ENCODE measurements around the gene GAN.
A peak's percentile ranks its signal among the peaks of the same experiment; 100 is the strongest.

Gene GAN, protein sequence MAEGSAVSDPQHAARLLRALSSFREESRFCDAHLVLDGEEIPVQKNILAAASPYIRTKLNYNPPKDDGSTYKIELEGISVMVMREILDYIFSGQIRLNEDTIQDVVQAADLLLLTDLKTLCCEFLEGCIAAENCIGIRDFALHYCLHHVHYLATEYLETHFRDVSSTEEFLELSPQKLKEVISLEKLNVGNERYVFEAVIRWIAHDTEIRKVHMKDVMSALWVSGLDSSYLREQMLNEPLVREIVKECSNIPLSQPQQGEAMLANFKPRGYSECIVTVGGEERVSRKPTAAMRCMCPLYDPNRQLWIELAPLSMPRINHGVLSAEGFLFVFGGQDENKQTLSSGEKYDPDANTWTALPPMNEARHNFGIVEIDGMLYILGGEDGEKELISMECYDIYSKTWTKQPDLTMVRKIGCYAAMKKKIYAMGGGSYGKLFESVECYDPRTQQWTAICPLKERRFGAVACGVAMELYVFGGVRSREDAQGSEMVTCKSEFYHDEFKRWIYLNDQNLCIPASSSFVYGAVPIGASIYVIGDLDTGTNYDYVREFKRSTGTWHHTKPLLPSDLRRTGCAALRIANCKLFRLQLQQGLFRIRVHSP

DNA sequence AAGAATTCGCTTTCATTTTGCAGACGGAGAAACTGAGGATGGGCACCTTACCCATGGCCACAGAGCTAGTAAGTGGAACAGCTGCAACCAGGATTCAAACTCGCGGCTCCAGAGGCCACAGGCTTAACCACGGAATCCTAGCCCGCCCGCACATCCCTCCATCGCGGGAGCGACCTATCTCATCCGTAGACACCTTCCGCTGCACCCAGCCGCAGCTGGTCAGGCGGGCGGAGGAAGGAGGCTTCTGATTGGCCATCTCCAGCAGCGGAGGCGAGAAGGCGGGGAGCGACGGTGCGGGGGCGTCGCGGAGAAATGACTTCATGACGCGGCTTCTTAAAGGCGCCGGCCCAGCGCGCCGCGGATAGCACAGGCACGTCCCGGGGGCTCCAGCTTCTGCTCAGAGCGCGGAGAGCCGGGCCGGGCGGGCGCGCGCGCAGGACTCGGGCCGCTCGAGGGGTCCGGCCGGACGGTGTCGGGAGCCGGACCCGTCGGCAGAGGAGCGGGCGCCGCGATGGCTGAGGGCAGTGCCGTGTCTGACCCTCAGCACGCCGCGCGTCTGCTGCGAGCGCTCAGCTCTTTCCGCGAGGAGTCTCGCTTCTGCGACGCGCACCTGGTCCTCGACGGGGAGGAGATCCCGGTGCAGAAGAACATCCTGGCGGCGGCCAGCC lies at the start of gene GAN:
Gene GAN, plus strand, starts transcription at position 360 of the 668 bp plus-strand sequence. Its CDS starts 152 bp downstream, at position 512.
- FAIRE-seq = no peak
- DNase-seq (ENCODE audit: low spot score) = peak; percentile 97

DNA sequence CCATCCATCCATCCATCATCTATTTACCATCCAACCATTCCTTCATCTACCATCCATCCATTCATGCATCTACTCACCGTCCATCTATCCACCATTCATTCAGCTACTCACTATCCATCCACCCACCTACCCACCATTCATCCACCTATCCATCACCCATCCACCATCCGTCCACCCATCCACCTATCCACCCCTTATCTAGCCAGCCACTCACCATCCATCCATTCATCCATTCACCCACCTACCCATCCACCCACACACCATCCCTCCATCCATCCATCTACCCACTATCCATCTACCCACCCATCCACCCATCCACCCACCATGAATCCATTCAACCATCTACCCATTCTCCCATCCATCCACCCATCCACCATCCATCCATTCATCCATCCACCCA lies 49.7 kb upstream of the GAN start:
- DNase-seq (ENCODE audit: low spot score) = no peak
- FAIRE-seq = no peak

DNA sequence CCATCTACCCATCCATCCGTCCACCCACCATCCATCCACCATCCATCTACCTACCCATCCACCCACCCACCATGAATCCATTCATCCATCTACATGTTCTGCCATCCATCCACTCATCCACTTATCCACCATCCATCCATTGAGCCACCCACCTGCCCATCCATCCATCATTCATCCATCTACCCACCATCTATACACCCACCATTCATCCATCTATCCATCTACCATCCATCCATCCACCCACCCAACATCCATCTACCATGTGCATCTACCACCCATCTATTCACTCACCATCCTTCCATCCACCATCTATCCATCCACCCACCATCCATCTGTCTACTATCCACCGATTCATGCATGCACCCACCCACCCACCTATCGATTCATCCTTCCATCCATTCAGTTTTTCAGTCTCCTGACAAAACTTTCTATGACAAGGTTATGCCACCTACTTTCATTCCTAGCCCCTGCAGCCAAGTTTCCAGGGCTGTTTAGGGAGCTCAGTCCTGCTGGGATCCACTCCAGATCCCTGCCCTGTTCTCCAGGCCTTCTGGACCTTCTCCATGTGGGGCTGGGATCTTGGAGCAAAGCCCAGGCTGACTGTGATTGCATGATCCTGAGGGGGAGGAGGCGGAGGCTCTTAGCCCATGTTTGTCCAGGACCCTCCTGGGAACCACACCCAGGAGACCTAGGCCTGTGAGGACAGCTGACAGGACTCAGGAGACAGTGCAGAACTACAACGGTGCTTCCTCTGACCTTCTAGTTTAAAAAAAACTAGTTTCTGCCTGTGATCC lies 48.9 kb upstream of the GAN start:
- DNase-seq (ENCODE audit: low spot score) (no peak), FAIRE-seq (no peak)

DNA sequence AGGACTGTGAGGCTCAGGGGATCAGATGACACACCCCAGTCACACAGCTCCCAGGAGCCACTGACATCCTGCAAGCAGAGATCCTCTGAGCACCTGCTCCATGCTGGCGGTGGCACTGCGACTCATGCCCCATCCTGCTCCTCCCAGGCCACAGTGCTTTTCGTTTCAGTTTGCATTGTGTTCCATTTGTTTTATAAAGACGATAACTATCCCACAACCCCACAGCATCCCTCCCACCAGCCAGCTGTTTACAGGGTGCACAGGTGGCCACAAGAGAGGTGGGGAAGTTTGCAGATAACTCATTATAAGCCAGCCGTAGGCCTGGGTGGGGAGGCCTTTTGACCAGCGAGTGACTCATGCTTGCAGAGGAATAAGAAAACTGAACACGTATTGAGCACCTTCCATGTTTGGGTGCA lies 48.1 kb upstream of the GAN start:
- FAIRE-seq (peak; percentile 65), DNase-seq (ENCODE audit: low spot score) (peak; percentile 40)

DNA sequence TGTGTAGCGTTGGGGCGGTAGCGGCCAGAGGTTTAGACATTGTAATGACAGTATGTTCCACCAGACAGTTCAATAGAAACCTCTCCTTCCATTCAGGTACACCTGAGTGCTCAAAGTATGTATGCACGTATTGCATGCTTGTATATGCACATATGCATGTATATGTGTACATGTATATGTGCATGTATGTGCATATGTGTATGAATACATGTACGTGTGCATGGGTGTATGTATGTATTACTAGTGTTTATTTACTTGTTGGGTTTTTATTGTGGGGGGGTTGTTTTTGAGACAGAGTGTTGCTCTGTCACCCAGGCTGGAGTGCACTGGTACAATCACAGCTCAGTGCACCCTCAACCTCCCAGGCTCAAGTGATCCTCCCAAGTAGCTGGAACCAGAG lies 46.3 kb upstream of the GAN start:
- no peak for FAIRE-seq
- no peak for DNase-seq (ENCODE audit: low spot score)

DNA sequence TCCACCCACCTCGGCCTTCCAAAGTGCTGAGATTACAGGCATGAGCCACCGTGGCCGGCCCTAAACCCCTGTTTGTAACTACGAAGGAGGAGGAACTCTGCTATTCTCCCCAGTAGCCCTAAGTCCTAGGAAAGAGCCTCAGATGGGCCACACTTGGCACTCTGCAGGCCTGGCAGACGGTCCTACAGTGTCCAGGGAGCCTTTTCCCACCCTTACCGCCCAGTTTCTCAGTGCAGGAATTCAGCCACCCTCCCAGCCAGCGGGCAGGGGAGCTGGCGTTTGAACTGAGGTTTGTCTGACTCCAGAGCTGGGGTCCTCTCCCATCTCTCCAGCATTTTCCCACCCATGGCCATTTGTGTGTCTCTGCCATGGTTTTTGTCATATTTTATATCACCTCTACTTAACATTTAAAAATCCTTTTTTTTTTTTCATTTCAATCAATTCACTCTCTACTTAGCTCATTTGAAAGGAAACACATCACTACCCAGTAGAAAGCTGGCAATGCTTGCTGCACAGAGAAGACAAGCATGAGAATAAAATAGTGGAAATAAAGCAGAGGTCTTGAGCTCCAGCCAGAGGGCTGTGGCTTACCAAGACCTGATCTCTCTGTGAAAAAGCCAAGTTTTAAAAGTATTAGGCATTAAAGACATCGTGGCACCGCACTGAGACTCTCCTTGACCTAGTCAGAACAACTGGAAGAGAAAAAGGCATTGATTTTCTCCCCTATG lies 41.4 kb upstream of the GAN start:
- DNase-seq (ENCODE audit: low spot score) (no peak), FAIRE-seq (no peak)

DNA sequence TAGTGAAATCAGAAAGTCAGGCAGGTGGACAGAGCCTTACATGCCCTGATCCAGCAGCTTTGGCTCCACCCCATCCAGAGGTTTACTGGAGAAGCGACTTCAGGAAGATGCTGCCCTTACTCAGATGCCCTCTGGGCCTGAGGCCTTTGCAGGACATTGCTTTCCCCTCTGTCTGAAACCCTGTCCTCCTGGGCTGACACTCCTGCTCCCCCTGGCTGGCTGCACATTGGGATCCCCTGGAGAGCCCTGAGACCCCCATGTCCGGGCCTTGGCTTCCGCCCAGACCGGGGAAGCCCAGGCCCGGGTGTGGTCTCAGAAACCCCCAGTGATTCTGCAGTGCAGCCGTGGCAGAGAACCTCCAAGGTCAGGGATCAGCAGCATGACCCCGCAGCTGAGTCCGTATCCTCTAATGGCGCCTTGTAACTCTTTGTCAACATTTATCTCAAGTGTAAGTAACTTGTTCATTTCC lies 39.7 kb upstream of the GAN start:
- no peak for FAIRE-seq

DNA sequence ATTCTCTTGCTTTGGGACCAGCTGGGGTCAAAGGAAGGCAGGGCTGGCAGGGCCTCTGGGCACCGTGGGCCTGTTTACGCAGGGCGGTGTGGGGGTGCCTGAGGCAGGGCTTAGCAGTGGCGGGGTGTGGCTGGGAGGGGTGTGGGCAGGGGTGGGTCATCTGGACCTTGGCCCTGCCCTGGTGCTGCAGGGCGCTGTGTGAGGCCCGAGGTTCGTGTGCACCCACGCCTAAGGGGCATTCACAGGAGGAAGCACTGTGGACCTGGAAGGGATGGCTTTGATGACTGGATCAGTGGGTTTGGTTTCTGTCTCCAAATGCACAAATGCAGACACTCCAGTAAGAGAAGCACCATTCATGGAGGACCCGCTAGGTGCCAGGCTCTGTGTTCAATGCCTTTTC lies 39.0 kb upstream of the GAN start:
- FAIRE-seq (no peak), DNase-seq (ENCODE audit: low spot score) (no peak)

More for the DNA sequence above, 39.7 kb upstream of the GAN start:
- DNase-seq (ENCODE audit: low spot score) = no peak

DNA sequence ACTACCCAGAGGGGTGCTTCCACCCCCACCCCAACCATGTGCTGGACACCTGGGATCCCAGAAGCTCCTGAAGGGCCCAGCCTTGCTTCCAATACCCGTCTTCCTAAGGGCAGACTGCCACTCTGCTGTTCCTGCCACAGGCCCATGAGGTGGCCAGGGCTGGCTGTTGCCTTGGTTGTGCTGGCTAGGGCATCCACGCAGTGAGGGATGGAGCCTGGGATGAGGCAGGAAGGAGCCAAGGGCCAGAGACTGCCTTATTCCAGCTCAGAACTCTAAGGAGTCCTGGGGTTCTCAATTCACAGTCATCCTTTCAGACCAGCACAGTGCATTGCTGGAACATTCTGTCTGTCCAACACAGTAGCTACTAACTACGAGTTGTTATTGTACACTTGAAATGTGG lies 38.4 kb upstream of the GAN start:
- FAIRE-seq = no peak

DNA sequence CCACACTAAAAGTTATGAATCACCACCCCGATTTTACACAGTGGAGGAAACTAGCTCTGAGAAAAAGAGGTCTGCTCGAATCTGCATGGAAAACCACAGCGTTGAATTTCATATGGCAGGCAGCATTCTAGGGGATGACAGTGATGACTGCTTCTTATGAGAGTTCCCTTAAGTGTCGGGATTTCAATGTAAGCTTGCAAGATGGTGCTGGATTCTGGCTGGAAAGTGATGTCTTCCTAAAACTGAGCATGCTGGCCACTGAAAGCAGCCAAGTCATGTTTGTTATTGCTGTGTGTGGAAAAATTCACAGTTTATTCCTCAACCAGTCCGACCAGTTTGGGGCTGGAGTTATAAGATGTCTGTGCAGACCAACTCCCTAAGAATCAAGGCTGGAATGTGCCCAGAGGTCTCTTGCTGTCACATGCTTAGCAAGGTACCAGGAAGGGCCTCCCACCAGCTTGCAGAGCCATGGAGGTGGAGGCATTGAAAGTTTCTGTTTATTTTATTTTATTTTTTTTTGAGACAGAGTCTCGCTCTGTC lies 37.2 kb upstream of the GAN start:
- DNase-seq (ENCODE audit: low spot score) (no peak), FAIRE-seq (no peak)

More for the DNA sequence above, 38.4 kb upstream of the GAN start:
- no peak for DNase-seq (ENCODE audit: low spot score)

DNA sequence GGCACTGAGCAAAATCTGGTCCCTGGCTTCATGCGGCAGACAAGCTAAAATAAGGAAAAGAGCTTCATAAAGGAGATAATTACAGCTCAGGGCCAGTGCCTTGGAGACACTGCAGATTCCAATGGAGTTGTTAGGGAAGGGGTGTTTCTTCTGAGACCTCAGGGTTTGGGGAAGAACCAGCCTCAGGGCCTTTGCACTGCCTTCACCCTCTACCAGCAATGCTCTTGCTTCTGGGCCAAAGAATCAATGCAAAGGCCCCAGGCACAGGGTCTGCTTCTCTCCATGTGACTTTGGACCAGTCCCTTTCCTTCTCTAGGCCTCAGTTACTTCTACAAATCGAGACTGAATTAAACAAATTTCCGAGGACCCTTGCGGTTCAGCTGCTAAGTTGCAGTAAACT lies 36.2 kb upstream of the GAN start:
- no peak for FAIRE-seq
- DNase-seq (ENCODE audit: low spot score) = no peak

DNA sequence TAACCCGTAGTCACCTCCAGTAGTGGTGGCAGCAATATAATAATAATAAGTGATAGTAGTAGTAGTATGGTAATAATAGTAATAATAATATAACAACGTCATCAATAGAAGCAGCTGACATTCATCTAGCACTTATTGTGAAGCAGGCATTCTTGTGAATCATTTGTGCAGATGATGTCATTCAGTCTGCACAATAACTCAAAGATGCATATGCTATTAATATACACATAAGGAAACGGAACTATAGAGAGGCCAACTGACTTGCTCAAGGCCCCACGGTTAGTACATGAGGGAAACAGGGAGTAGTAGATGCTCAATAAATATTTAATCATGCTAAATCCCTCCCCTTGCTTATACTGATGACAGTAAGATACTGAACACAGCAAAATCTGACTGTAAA lies 35.4 kb upstream of the GAN start:
- DNase-seq (ENCODE audit: low spot score) (no peak), FAIRE-seq (no peak)

DNA sequence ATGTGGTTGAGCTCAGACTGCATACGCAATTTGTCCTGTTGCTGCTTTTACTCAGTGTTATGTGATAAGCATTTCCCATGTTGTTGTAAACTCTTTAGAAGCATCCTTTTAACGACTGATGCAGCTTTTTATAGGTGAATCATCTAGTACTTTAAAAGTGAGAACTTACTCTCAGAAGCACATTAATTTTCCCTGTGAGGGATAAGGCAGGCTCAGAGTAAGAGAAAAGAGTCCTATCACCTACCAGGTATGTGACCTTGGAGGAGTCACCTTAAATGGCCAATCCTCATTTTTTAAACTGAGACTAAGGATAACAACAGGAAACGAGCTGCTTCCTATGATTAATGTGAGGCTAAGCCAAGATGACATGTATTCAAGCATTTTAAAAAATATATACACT lies 34.4 kb upstream of the GAN start:
- no peak for FAIRE-seq

DNA sequence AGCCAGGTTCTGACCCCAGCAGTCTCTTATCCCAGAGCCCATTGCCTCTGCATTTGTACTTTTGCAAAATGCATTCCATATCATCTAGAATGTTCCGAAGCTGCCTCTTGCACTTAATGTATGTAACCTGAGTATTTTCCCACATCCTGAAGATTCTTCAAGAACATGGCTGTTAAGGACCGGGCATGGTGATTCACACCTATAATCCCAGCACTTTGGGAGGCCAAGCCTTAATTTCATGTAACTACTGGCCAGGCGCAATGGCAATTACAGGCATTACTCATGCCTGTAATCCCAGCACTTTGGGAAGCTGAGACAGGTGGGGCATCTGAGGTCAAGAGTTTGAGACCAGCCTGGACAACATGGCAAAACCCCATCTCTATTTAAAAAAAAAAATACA lies 31.7 kb upstream of the GAN start:
- DNase-seq (ENCODE audit: low spot score) = no peak
- FAIRE-seq = no peak

More for the DNA sequence above, 34.4 kb upstream of the GAN start:
- no peak for DNase-seq (ENCODE audit: low spot score)

DNA sequence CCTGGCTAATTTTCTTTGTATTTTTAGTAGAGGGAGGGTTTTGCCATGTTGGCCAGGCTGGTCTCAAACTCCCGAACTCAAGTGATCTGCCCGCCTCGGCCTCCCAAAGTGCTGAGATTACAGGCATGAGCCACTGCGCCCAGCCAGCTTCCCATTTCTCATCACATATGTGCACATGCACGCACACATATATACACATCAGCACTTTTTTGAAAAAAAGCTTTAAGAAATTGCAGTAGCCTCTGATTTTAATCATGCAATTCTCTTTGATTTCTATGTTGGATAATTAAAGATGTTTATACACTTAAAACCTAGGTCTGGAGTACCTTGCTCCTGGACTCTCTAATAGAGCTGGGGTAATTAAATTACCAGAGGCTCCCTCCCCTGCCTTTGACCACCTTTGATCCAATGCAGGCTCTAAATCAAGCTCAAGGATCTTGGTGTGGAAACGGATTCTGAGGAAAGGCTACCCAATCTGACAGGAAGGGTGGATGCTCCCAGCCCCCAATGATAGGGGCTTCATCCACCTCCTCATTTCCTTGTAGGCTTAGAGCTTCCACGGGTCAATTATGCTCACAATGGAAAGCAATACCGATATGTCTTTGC lies 29.7 kb upstream of the GAN start:
- FAIRE-seq = no peak
- DNase-seq (ENCODE audit: low spot score) = no peak

DNA sequence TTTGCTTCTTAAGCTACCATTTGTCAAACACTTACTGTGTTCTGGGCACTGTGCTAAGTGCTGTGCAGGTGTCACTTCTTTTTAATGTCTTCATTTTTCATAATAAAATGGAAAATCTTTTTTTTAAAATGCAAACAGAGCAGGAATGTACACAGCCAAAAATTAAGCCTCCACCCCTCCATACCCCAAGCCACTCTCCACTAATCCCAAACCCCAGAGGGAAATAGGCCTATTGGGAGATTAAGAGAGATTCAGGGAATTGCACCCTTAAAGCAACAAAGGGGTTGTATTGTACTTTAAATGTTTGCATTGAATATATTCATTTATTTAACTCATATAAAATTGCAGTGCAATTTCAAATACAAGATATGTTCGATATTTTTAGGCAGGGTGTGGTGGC lies 28.6 kb upstream of the GAN start:
- DNase-seq (ENCODE audit: low spot score) (no peak), FAIRE-seq (no peak)

DNA sequence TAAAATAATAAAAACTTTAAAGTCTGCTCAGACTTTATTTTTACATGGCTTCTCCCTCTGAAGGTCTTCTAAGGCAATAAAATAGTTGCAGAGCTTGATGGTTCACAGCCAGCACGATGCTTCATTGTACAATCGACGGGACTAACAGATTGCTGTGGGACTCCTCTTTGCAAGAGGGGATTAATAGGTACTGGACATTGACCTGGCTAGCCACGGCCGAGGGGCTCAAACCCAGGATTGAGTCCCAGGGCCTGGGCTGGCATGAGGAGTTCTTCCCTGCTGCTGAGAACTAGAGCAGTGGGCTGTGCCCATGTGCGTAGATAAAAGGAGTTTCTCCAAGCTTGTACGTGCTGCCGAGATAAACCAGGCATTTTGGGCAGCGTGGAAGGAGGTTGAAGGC lies 23.6 kb upstream of the GAN start:
- DNase-seq (ENCODE audit: low spot score) = no peak
- FAIRE-seq = no peak

DNA sequence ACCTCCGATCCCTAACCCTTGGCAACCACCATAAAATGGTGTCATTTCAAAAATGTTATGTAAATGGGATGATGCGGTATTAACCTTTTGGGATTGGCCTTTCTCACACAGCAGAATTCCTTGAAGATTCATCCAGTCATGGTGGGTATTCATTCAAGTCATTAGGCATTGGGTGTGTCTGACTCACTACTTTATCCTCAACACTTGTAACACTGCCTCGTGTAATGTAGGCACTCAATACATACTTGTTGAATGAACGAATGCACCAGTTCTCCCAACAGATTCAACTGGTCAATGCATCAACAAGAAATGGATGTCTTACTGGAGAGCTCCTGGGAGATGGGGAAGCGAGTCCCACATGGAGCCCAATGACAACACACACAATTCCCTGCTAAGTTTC lies 21.8 kb upstream of the GAN start:
- no peak for DNase-seq (ENCODE audit: low spot score)
- no peak for FAIRE-seq

DNA sequence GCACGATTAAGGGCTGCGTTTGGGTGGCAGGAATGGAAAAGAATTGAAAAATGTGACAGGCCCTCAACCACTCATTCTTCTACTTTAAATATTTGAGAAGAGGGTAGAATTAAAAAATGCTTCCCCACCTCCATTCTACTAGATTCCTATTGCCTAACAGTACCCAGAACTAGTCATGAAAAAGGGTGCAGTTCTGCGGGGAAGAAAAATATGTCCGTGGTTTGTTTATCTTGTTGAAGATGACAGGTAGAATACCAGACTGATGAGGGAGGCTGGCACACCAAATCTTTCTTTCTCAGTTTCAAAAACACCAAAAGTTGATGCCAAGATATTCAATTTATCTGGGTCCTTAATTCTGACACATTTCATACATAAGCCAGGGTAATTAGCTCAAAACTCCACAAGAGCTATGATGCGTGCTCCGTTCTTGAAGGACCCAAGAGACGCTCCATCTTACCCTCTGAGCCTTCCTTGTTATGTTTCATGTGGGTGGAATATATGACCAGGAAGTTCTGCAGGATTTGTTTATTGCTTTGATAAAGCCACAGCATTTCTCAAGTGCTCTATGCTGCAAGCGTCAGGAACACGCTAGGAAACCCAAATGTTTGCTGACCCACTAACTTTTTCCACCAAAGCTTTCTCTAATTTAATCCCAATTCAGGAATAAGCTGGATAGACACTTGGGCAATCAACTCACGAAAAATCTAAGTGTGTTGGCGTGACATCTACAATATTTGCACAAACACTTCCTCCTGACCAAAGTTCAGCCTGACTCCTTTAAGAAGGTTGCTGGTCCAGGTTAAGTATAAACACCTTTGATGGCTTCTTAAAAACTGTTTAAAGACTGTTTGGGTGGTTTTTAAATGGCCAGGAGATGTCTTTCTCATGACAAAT lies 20.6 kb upstream of the GAN start:
- DNase-seq (ENCODE audit: low spot score) (no peak), FAIRE-seq (no peak)

Measured in urothelium cell line (cell line).